ENCODE results near the gene RNF182.

- TF ChIP-seq CTCF (IDR thresholded peaks at IDR 0.05) (no peak), POLR2A (IDR thresholded peaks at IDR 0.05; ENCODE audit: low read depth) (no peak), POLR2AphosphoS5 (IDR thresholded peaks at IDR 0.05) (no peak)
Measured at GRCh38 chr6:13911337-13911736, 13.4 kb upstream of the RNF182 start.

Data from esophagus muscularis mucosa (tissue), 3 donors.